Endothelial cell of umbilical vein (primary cell): ENCODE results near the gene MRPS12. TPM values are rescaled to one million over a fixed set of nuclear protein-coding genes. Genes with fewer than 3 reads are reported as not detected.

ENCODE experiments used
- BruUV-seq: library from RNA; stranded (reverse); fragments of 400-500 nt; replicated peaks from 2 replicates; lab custom pipeline; 2021; lab: Mats Ljungman, UMichigan
- CTCF ChIA-PET: fragments of 300-600, 350-600 bp; sonication (Branson Sonifier 250); formaldehyde crosslinking; loops from one replicate; lab custom pipeline; 2021; ENCODE audit warnings: antibody characterized with exemption, inconsistent platforms; lab: Charles Lee
- POLR2A ChIA-PET: fragments of 300-600, 350-600 bp; sonication (Branson Sonifier 250); formaldehyde crosslinking; loops from one replicate; lab custom pipeline; 2021; ENCODE audit warnings: antibody characterized with exemption, inconsistent platforms; lab: Charles Lee
- DNase-seq: peaks from one replicate; pipeline ENCODE4 v3.0.0-alpha.2; 2011; ENCODE audit warnings: low read depth, low spot score
- FAIRE-seq: peaks from 2 replicates; lab custom pipeline; 2011; peaks lifted over from hg19 to GRCh38; lab: Jason Lieb, UNC
- H2AFZ ChIP-seq: 2 replicates; pipeline ENCODE4 v1.6.0; 2012; ENCODE audit warnings: low read depth, low read length, control low read depth, inconsistent platforms
- H3K27ac ChIP-seq: 2 replicates; pipeline ENCODE4 v1.5.1; 2011; ENCODE audit warnings: low read depth, mild to moderate bottlenecking, control low read depth, low read length, moderate library complexity; ENCODE audit not compliant: insufficient read depth
- H3K27me3 ChIP-seq, 2 experiments: 2 replicates each; pipeline versions ENCODE4 v1.6.0 to v1.6.1; 2011; ENCODE audit warnings: low read length in 2 of 2, mixed read lengths in 1 of 2; ENCODE audit not compliant: control insufficient read depth in 2 of 2, insufficient read depth in 2 of 2
- H3K36me3 ChIP-seq, 2 experiments: 2 replicates in 1 of 2; 3 replicates in 1 of 2; pipeline ENCODE4 v1.5.1; 2011; ENCODE audit warnings: low read length in 2 of 2, mild to moderate bottlenecking in 1 of 2, moderate library complexity in 1 of 2; ENCODE audit not compliant: control insufficient read depth in 2 of 2, insufficient read depth in 2 of 2; ENCODE audit errors: extremely low read depth in 1 of 2
- H3K4me1 ChIP-seq: 3 replicates; pipeline ENCODE4 v1.5.1; 2011; ENCODE audit warnings: mild to moderate bottlenecking, low read length; ENCODE audit not compliant: control insufficient read depth, insufficient read depth; ENCODE audit errors: extremely low read depth
- H3K4me2 ChIP-seq: 2 replicates; pipeline ENCODE4 v1.6.1; 2011; ENCODE audit warnings: low read length, control low read depth, mixed read lengths; ENCODE audit not compliant: insufficient read depth
- H3K4me3 ChIP-seq, 3 experiments: fragments of 200-600 bp in 1 of 3; sonication (generic), shearing (Covaris generic) in 1 of 3; replicated peaks in 1 of 3; 2 replicates each; pipeline ENCODE4 v1.5.1; 2011 to 2016; ENCODE audit warnings: control low read depth in 3 of 3, low read length in 3 of 3, mild to moderate bottlenecking in 2 of 3, inconsistent platforms in 1 of 3, low read depth in 1 of 3, moderate library complexity in 1 of 3; ENCODE audit not compliant: insufficient read depth in 1 of 3
- H3K79me2 ChIP-seq: 2 replicates; pipeline ENCODE4 v1.6.0; 2012; ENCODE audit warnings: low read length, inconsistent platforms; ENCODE audit not compliant: control insufficient read depth, insufficient read depth
- H3K9ac ChIP-seq: replicated peaks from 2 replicates; pipeline ENCODE3; 2011; ENCODE audit warnings: low read length, control low read depth; ENCODE audit not compliant: insufficient read depth; ENCODE audit errors: extremely low read depth
- H3K9me1 ChIP-seq: replicated peaks from 3 replicates; pipeline ENCODE4 v1.6.0; 2011; ENCODE audit warnings: mild to moderate bottlenecking, low read length; ENCODE audit not compliant: control insufficient read depth, insufficient read depth; ENCODE audit errors: extremely low read depth
- H3K9me3 ChIP-seq: replicated peaks from 2 replicates; pipeline ENCODE4 v1.5.1; 2012; ENCODE audit warnings: low read length, inconsistent platforms; ENCODE audit not compliant: control insufficient read depth, insufficient read depth
- H4K20me1 ChIP-seq: replicated peaks from 2 replicates; pipeline ENCODE3; 2011; ENCODE audit warnings: mild to moderate bottlenecking, low read length; ENCODE audit not compliant: control insufficient read depth, insufficient read depth; ENCODE audit errors: extremely low read depth
- EZH2 ChIP-seq: IDR thresholded peaks from 2 replicates; pipeline ENCODE4 v1.6.1; 2012; ENCODE audit warnings: borderline replicate concordance, low read depth, mild to moderate bottlenecking, moderate library complexity, low read length, inconsistent platforms; ENCODE audit not compliant: severe bottlenecking
- GATA2 ChIP-seq: IDR thresholded peaks from 2 replicates; pipeline ENCODE4 v1.7.0; 2011; ENCODE audit warnings: low read depth, mild to moderate bottlenecking, moderate library complexity, mixed read lengths, low read length; ENCODE audit not compliant: insufficient read length, insufficient read depth
- JUN ChIP-seq: IDR thresholded peaks from 2 replicates; pipeline ENCODE4 v1.6.1; 2011; ENCODE audit warnings: borderline replicate concordance, low read depth; ENCODE audit not compliant: insufficient read length, insufficient read depth
- MYC ChIP-seq: IDR thresholded peaks from one replicate; pipeline ENCODE4 v1.6.1; 2011; ENCODE audit warnings: mild to moderate bottlenecking, low read depth, low read length
- POLR2A ChIP-seq: IDR thresholded peaks from 2 replicates; pipeline ENCODE4 v1.6.1; 2012; ENCODE audit warnings: low read depth, mild to moderate bottlenecking, control low read depth, low read length
- POLR2AphosphoS5 ChIP-seq: IDR thresholded peaks from 2 replicates; pipeline ENCODE4 v1.6.1; 2012; ENCODE audit warnings: low read depth, mild to moderate bottlenecking, control low read depth, low read length, moderate library complexity; ENCODE audit not compliant: insufficient read depth
- dilution Hi-C: fragments of 300-500 bp; cut with MboI; formaldehyde crosslinking; loops from one replicate; pipeline ENCODE4 v1.15.0; 2019; ENCODE audit warnings: low sequenced_read_pairs; ENCODE audit not compliant: extremely low pct_ligation_motif_present
- intact Hi-C: fragments of 100-400 bp; cut with micrococcal nuclease; formaldehyde crosslinking; loops from one replicate; pipeline ENCODE4 v1.10.0; 2022
- polyA plus RNA-seq, 4 experiments: library from polyadenylated mRNA; depleted of rRNA in 3 of 4; stranded (reverse) in 3 of 4; unstranded in 1 of 4; fragments of >200 nt; gene quantifications; 2 replicates each; pipeline versions ENCODE4 v1.2.1 to v1.2.3, GENCODE V29; 2011 to 2012; ENCODE audit warnings: missing spikeins in 1 of 4
- total RNA-seq: library from RNA; stranded (reverse); gene quantifications from 2 replicates; pipeline ENCODE4 v1.2.3, GENCODE V29; 2021
- TF ChIP-seq, protein P1 (sequence below), 2 donors: IDR thresholded peaks; 1 replicate in 1 of 2; 2 replicates in 1 of 2; pipeline ENCODE4 v1.5.1; 2011; ENCODE audit warnings: low read length in 2 of 2, mild to moderate bottlenecking in 2 of 2, moderate library complexity in 2 of 2, control low read depth in 1 of 2, inconsistent platforms in 1 of 2, low read depth in 1 of 2; ENCODE audit not compliant: insufficient read depth in 1 of 2; ENCODE audit errors: extremely low read depth in 1 of 2

Gene MRPS12
- total and polyA plus RNA-seq, 2 donors (not counting 3 experiments of a cell fraction or from before 2014, with no cell fraction given): 49.3 to 86.3 TPM

DNA sequence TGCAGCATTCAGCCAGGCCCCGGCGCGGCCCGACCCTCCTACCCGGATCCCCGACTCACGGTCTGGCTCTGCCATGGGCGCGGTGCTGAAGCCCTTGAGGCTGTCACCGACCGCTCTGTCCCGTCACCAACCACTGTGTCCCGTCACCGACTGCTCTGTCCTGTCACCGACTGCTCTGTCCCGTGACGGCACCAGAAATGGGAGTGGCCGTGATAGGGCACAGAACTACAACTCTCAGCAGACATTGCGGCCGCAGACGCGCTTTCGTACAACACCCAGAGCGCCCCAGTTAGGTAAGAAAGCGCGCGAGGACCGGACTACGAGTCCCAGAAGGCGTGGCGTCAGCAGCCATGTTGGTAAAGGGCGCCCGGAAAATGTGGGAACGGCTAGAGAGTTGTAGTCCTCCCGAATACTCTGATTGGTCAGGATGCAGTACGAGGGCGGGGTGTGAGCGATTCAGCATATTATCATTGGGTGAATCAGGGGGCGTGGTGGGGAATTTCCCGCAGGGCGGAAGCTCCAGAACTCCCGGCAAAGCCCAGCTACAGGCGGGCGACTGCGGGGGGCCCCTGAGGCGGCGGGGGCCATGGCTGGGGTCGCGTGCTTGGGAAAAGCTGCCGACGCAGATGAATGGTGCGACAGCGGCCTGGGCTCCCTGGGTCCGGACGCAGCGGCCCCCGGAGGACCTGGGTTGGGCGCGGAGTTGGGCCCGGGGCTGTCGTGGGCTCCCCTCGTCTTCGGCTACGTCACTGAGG is 31.1 kb upstream of the MRPS12 start, which contains the start of the genes NFKBIB and SIRT2:
Gene NFKBIB (plus strand): TSS at position 523 of the 755 bp plus-strand sequence. CDS start 64 bp downstream, at position 587.
Gene SIRT2 (minus strand): TSS at position 172 of the 755 bp plus-strand sequence. CDS start 97 bp downstream, at position 75.
- POLR2A ChIA-PET: interaction anchor here (0.6 to 1.0 kb wide), 2 partner anchors 10 to 48 kb away, joined by 3 read pairs; no protein-coding TSS in a partner anchor
- Histone ChIP-seq H3K27me3 (no peaks in the 10 kb centered on the region), H3K4me1 (peaks cover 22% of the 10 kb centered on the region), H3K9me3 (no peaks in the 10 kb centered on the region), H3K4me2 (peak within 1 kb of the TSS; percentile 99), H3K36me3 (peaks cover 0 to 2% of the 10 kb centered on the region in 2 experiments), H3K79me2 (peaks cover 5% of the 10 kb centered on the region), H2AFZ (peak within 1 kb of the TSS; percentile 89), H3K27ac (peak within 1 kb of the TSS; percentile 86), H3K9me1 (no peaks in the 10 kb centered on the region), H4K20me1 (no peaks in the 10 kb centered on the region), H3K4me3 (peak within 1 kb of the TSS; percentile 73 to 83 (median 82)), H3K9ac (peak within 1 kb of the TSS; percentile 91)
- no TSS peak for BruUV-seq
- FAIRE-seq: peak; percentile 99
- peak; percentile 100 for DNase-seq
- intact Hi-C loops (loop anchor here (1.0 kb wide), 2 partner anchors 31 to 49 kb away; partner anchors contain the start of genes MRPS12 and SARS2), dilution Hi-C loops (no loop called here)
- CTCF ChIA-PET: interaction anchor here (0.9 to 2.4 kb wide), 12 partner anchors 12 to 497 kb away, joined by 3 to 16 read pairs (median 6); partner anchors contain the start of genes CCER2, FAM98C, MRPS12 and SARS2
- TF ChIP-seq POLR2A (peak; percentile 43), JUN (no peak), POLR2AphosphoS5 (no peak), GATA2 (no peak), MYC (no peak), EZH2 (no peak)
- TF ChIP-seq, protein P1, sequence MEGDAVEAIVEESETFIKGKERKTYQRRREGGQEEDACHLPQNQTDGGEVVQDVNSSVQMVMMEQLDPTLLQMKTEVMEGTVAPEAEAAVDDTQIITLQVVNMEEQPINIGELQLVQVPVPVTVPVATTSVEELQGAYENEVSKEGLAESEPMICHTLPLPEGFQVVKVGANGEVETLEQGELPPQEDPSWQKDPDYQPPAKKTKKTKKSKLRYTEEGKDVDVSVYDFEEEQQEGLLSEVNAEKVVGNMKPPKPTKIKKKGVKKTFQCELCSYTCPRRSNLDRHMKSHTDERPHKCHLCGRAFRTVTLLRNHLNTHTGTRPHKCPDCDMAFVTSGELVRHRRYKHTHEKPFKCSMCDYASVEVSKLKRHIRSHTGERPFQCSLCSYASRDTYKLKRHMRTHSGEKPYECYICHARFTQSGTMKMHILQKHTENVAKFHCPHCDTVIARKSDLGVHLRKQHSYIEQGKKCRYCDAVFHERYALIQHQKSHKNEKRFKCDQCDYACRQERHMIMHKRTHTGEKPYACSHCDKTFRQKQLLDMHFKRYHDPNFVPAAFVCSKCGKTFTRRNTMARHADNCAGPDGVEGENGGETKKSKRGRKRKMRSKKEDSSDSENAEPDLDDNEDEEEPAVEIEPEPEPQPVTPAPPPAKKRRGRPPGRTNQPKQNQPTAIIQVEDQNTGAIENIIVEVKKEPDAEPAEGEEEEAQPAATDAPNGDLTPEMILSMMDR (IDR thresholded peaks at IDR 0.05; ENCODE audit: extremely low read depth in 1 of 2, insufficient read depth in 1 of 2, low read depth in 1 of 2, low read length in 2 of 2): no peak
